Endothelial cell of umbilical vein (primary cell): ENCODE results near the gene SLC15A2. TPM values are rescaled to one million over a fixed set of nuclear protein-coding genes. Genes with fewer than 3 reads are reported as not detected.

Experiments
- BruUV-seq: library from RNA; stranded (reverse); fragments of 400-500 nt; replicated peaks from 2 replicates; lab custom pipeline; 2021; lab: Mats Ljungman, UMichigan
- CTCF ChIA-PET: fragments of 300-600, 350-600 bp; sonication (Branson Sonifier 250); formaldehyde crosslinking; loops from one replicate; lab custom pipeline; 2021; ENCODE audit warnings: antibody characterized with exemption, inconsistent platforms; lab: Charles Lee
- POLR2A ChIA-PET: fragments of 300-600, 350-600 bp; sonication (Branson Sonifier 250); formaldehyde crosslinking; loops from one replicate; lab custom pipeline; 2021; ENCODE audit warnings: antibody characterized with exemption, inconsistent platforms; lab: Charles Lee
- DNase-seq: peaks from one replicate; pipeline ENCODE4 v3.0.0-alpha.2; 2011; ENCODE audit warnings: low read depth, low spot score
- FAIRE-seq: peaks from 2 replicates; lab custom pipeline; 2011; peaks lifted over from hg19 to GRCh38; lab: Jason Lieb, UNC
- H2AFZ ChIP-seq: 2 replicates; pipeline ENCODE4 v1.6.0; 2012; ENCODE audit warnings: low read depth, low read length, control low read depth, inconsistent platforms
- H3K27ac ChIP-seq: 2 replicates; pipeline ENCODE4 v1.5.1; 2011; ENCODE audit warnings: low read depth, mild to moderate bottlenecking, control low read depth, low read length, moderate library complexity; ENCODE audit not compliant: insufficient read depth
- H3K27me3 ChIP-seq, 2 experiments: 2 replicates each; pipeline versions ENCODE4 v1.6.0 to v1.6.1; 2011; ENCODE audit warnings: low read length in 2 of 2, mixed read lengths in 1 of 2; ENCODE audit not compliant: control insufficient read depth in 2 of 2, insufficient read depth in 2 of 2
- H3K36me3 ChIP-seq, 2 experiments: 2 replicates in 1 of 2; 3 replicates in 1 of 2; pipeline ENCODE4 v1.5.1; 2011; ENCODE audit warnings: low read length in 2 of 2, mild to moderate bottlenecking in 1 of 2, moderate library complexity in 1 of 2; ENCODE audit not compliant: control insufficient read depth in 2 of 2, insufficient read depth in 2 of 2; ENCODE audit errors: extremely low read depth in 1 of 2
- H3K4me1 ChIP-seq: 3 replicates; pipeline ENCODE4 v1.5.1; 2011; ENCODE audit warnings: mild to moderate bottlenecking, low read length; ENCODE audit not compliant: control insufficient read depth, insufficient read depth; ENCODE audit errors: extremely low read depth
- H3K4me2 ChIP-seq: 2 replicates; pipeline ENCODE4 v1.6.1; 2011; ENCODE audit warnings: low read length, control low read depth, mixed read lengths; ENCODE audit not compliant: insufficient read depth
- H3K4me3 ChIP-seq, 3 experiments: fragments of 200-600 bp in 1 of 3; sonication (generic), shearing (Covaris generic) in 1 of 3; replicated peaks in 1 of 3; 2 replicates each; pipeline ENCODE4 v1.5.1; 2011 to 2016; ENCODE audit warnings: control low read depth in 3 of 3, low read length in 3 of 3, mild to moderate bottlenecking in 2 of 3, inconsistent platforms in 1 of 3, low read depth in 1 of 3, moderate library complexity in 1 of 3; ENCODE audit not compliant: insufficient read depth in 1 of 3
- H3K79me2 ChIP-seq: 2 replicates; pipeline ENCODE4 v1.6.0; 2012; ENCODE audit warnings: low read length, inconsistent platforms; ENCODE audit not compliant: control insufficient read depth, insufficient read depth
- H3K9ac ChIP-seq: replicated peaks from 2 replicates; pipeline ENCODE3; 2011; ENCODE audit warnings: low read length, control low read depth; ENCODE audit not compliant: insufficient read depth; ENCODE audit errors: extremely low read depth
- H3K9me1 ChIP-seq: replicated peaks from 3 replicates; pipeline ENCODE4 v1.6.0; 2011; ENCODE audit warnings: mild to moderate bottlenecking, low read length; ENCODE audit not compliant: control insufficient read depth, insufficient read depth; ENCODE audit errors: extremely low read depth
- H3K9me3 ChIP-seq: replicated peaks from 2 replicates; pipeline ENCODE4 v1.5.1; 2012; ENCODE audit warnings: low read length, inconsistent platforms; ENCODE audit not compliant: control insufficient read depth, insufficient read depth
- H4K20me1 ChIP-seq: replicated peaks from 2 replicates; pipeline ENCODE3; 2011; ENCODE audit warnings: mild to moderate bottlenecking, low read length; ENCODE audit not compliant: control insufficient read depth, insufficient read depth; ENCODE audit errors: extremely low read depth
- CTCF ChIP-seq, 2 donors: IDR thresholded peaks; 1 replicate in 1 of 2; 2 replicates in 1 of 2; pipeline ENCODE4 v1.5.1; 2011; ENCODE audit warnings: low read length in 2 of 2, mild to moderate bottlenecking in 2 of 2, moderate library complexity in 2 of 2, control low read depth in 1 of 2, inconsistent platforms in 1 of 2, low read depth in 1 of 2; ENCODE audit not compliant: insufficient read depth in 1 of 2; ENCODE audit errors: extremely low read depth in 1 of 2
- EZH2 ChIP-seq: IDR thresholded peaks from 2 replicates; pipeline ENCODE4 v1.6.1; 2012; ENCODE audit warnings: borderline replicate concordance, low read depth, mild to moderate bottlenecking, moderate library complexity, low read length, inconsistent platforms; ENCODE audit not compliant: severe bottlenecking
- GATA2 ChIP-seq: IDR thresholded peaks from 2 replicates; pipeline ENCODE4 v1.7.0; 2011; ENCODE audit warnings: low read depth, mild to moderate bottlenecking, moderate library complexity, mixed read lengths, low read length; ENCODE audit not compliant: insufficient read length, insufficient read depth
- MAX ChIP-seq: IDR thresholded peaks from 2 replicates; pipeline ENCODE4 v1.6.1; 2011; ENCODE audit not compliant: insufficient read depth, insufficient read length
- MYC ChIP-seq: IDR thresholded peaks from one replicate; pipeline ENCODE4 v1.6.1; 2011; ENCODE audit warnings: mild to moderate bottlenecking, low read depth, low read length
- POLR2A ChIP-seq: IDR thresholded peaks from 2 replicates; pipeline ENCODE4 v1.6.1; 2012; ENCODE audit warnings: low read depth, mild to moderate bottlenecking, control low read depth, low read length
- POLR2AphosphoS5 ChIP-seq: IDR thresholded peaks from 2 replicates; pipeline ENCODE4 v1.6.1; 2012; ENCODE audit warnings: low read depth, mild to moderate bottlenecking, control low read depth, low read length, moderate library complexity; ENCODE audit not compliant: insufficient read depth
- dilution Hi-C: fragments of 300-500 bp; cut with MboI; formaldehyde crosslinking; loops from one replicate; pipeline ENCODE4 v1.15.0; 2019; ENCODE audit warnings: low sequenced_read_pairs; ENCODE audit not compliant: extremely low pct_ligation_motif_present
- intact Hi-C: fragments of 100-400 bp; cut with micrococcal nuclease; formaldehyde crosslinking; loops from one replicate; pipeline ENCODE4 v1.10.0; 2022
- polyA plus RNA-seq, 4 experiments: library from polyadenylated mRNA; depleted of rRNA in 3 of 4; stranded (reverse) in 3 of 4; unstranded in 1 of 4; fragments of >200 nt; gene quantifications; 2 replicates each; pipeline versions ENCODE4 v1.2.1 to v1.2.3, GENCODE V29; 2011 to 2012; ENCODE audit warnings: missing spikeins in 1 of 4
- total RNA-seq: library from RNA; stranded (reverse); gene quantifications from 2 replicates; pipeline ENCODE4 v1.2.3, GENCODE V29; 2021

Gene SLC15A2
- total and polyA plus RNA-seq, 2 donors (not counting 3 experiments of a cell fraction or from before 2014, with no cell fraction given): 0.11 to 0.39 TPM

DNA sequence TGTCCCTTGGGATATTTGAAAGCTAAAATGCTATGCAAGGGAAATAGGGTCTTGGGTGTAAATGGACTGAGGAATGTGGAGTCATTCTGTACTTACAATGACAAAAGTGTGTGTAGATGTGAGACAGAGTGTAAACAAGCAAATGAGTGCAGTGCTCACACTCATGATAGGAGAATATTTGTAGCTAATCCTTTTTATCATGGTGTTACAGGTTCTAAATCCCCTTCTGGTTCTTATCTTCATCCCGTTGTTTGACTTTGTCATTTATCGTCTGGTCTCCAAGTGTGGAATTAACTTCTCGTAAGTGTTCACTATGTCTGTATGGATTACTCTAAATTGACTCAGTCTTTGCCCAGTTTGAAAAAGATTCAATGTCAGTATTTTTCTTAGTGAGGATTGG, 30.5 kb downstream of the SLC15A2 start:
- BruUV-seq: no TSS peak
- no peaks in the 10 kb centered on the region for H3K36me3 ChIP-seq
- H3K79me2 ChIP-seq: no peaks in the 10 kb centered on the region
- no peak overlapping the region for H3K27ac ChIP-seq
- H3K4me3 ChIP-seq: no peak overlapping the region
- no peaks in the 10 kb centered on the region for H3K9me1 ChIP-seq
- H3K9me3 ChIP-seq: no peaks in the 10 kb centered on the region
- POLR2A ChIA-PET: no interaction called here
- no peak overlapping the region for H2AFZ ChIP-seq
- H3K27me3 ChIP-seq: no peaks in the 10 kb centered on the region
- dilution Hi-C loops: no loop called here
- no peaks in the 10 kb centered on the region for H4K20me1 ChIP-seq
- H3K4me1 ChIP-seq: no peaks in the 10 kb centered on the region
- H3K9ac ChIP-seq: no peak overlapping the region
- H3K4me2 ChIP-seq: no peak overlapping the region
- TF ChIP-seq MYC (no peak), POLR2A (no peak), CTCF (IDR thresholded peaks at IDR 0.05; ENCODE audit: extremely low read depth in 1 of 2, insufficient read depth in 1 of 2, low read depth in 1 of 2, low read length in 2 of 2) (no peak), POLR2AphosphoS5 (no peak), MAX (no peak), EZH2 (no peak), GATA2 (no peak)
- CTCF ChIA-PET: interaction anchor here (1.2 kb wide), 1 partner anchor 31 kb away, joined by 4 read pairs; the partner anchor contains the start of gene SLC15A2
- intact Hi-C loops: no loop called here
- DNase-seq (no peak), FAIRE-seq (no peak)
